Activated CD4-positive, alpha-beta T cell treated with anti-CD3 and anti-CD28 coated beads, Interleukin-2, Interleukin-4, amounts not matched to agents 100 ng/mL and 50 ng/mL, durations not matched to agents 16 hours and 8 hours (primary cell): Measurements from ENCODE around the gene OXCT2.
A peak's percentile ranks its signal among the peaks of the same experiment; 100 is the strongest.
"Not testable (repeated sequence)": the region's sequence is repeated elsewhere in the genome, so short reads cannot be mapped to it uniquely, and the experiment has no call there.

ENCODE experiments used
- DNase-seq: peaks from one replicate; pipeline ENCODE4 v3.0.0-alpha.2; 2020; ENCODE audit warnings: low spot score

The OXCT2 gene

DNA sequence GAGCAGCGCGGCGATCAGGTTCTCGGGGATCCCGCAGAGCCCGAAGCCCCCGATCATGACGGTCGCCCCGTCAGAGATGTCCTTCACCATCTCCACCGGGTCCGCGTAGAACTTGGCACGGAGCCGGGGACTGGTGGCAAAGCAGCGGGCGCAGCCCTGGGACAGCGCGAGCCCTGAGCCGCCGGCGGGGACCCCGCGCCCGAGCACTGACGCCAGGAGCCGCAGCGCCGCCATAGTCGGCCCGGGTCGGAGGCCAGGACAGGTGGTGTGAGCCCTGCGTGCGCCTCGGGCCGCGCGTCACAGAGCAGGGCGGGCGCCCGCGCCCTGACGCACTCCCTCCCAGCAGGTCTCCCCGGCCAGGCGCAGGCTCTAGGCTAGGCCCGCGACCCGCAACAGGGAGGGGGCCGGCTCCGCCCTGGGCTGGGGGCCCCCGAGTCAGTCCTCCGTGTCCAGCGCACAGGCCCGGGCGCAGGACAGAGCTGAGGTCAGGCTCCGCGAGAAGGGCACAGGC, at the start of gene OXCT2:
OXCT2 (minus strand) TSS at position 327 of the 511 bp plus-strand sequence; CDS start at position 234, 93 bp downstream.
- DNase-seq, result not testable (repeated sequence)

DNA sequence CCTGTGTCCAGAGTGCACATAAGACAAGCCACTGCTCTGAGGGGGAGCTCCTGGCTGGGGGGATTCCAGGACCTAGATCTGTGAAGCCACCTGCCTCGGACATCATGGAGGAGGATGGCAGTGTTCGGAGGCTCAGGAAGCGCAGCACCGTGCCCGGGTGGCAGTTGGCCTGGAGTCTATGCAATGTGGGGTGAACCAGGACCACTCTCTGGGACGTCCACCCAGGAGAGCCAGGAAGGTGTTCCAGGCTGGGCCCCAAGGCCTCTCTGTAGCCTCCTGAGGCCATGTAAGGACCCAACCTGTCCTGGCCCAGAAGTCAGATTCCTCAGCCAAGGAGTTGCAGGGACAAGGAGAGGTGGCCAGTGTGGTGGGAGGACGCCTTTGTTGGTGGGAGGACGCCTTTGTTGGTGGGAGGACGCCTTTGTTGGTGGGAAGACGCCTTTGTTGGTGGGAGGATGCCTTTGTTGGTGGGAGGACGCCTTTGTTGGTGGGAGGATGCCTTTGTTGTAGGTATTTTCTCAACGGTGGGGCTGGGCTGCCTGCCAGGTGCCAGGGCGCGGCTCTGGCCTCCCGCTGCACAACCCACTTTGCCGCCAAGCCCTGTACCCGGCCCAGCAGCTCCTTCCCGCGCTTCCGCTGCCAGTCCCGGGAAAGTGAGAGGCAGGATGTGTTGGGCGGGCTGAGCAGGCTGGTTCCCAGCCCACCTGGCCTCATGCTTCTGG, 48.1 kb upstream of the OXCT2 start:
- DNase-seq, result no peak

DNA sequence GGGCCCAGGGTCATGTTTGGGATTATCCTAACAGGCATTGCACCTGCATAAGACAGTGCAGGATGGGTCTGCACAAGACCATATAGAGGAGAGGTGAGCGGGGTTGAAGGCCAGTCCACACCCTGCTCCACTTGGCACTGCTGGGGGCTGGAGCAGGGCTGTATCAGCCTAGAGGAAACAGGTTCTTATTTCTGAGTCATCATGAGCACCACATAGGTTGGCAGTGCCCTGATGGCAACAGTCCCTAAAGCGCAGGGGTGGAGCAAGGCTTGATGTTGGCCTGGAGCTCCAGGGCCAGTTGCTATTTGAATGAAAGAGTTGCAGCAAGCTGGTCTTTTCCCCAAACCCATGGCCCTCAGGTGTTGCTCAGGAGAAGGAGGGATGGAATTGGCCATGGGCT, 47.3 kb upstream of the OXCT2 start:
- no peak for DNase-seq

DNA sequence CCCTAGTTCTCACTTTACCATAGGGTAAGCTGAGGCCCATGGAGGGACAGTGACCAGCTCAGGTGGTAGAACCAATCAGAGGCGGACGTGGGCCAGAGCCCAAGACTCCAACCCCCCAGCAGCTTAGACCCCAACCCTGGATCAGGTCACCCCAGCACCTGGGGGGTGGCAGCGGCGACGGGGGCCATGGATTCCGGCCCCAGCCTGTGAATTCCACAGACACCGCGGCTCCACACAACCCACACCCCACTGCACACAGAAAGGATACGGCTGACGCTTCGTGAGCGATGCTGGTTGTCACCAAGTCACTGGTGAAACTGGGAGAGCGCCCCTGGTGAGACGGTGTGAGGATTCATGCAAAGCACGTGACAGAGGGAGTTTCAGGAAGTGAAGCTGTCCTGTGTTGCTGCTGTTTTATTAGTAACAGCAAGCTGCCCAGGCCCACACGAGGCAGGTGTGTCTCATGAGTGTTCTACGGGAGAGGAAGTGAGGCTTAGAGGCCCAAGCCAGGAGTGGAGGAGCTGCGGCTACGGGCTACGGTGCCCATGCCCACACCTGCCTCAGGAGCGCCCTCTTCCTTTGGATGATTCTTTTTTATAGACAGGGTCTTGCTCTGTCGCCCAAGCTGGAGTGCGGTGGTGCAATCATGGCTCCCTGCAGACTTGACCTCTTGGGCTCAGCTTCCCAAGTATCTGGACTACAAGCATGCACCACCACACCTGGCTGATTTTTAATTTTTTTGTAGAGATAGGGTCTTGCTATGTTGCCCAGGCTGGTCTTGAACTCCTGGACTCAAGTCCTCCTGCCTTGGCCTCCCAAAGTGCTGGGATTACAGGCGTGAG, 46.2 kb upstream of the OXCT2 start:
- peak; percentile 51 for DNase-seq

DNA sequence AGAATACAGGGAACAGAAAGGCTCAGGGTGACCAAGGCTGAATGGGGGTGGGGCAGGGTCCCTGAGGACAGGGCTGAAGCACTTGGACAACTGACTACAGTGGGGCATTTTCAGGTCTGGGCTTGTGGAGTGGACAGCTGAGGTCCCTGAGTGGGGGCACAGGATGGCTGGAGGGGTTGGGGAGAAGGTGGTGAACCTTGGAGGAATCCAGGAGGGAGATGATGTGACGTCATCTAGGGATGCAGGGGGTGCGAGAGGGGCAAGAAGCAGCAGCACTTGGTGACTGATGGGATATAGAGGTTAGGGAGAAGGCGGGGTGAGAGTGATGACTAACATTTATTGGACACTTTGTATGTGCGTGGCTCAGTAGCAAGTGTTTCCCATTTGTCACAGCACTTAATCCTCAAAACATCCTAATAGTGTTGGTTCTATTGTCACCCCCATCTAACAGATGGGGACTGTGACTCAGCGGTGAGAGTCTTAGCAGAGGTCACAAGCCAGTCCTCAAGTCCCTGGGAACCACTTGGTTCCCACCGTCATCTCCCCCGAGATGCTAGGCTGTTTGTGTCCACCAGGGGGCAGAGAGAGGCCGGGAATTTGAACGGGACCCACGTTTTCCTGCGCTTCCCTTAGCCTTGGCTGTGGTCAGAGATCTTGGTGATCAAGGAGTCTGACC, 45.4 kb upstream of the OXCT2 start:
- DNase-seq, result peak; percentile 56

DNA sequence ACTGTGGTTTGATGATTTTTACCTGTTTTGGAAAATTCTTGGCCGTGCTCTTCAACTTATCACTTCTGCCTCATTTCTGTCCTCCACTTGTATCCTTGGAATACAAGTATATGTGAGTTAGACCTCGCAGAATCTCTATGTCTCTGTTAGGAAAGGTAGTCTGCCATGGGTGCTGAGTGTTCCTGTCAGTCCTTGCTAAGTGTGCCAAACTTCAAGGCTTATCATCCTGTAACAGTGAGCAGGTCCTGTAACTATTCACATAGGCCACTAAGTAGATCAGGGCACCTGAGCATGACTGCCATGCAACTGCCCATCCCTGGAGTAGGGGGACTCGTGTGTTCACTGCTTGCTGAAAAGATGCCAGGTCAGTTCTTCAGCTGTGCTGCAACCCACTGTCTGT, 41.8 kb upstream of the OXCT2 start:
- DNase-seq, result no peak

DNA sequence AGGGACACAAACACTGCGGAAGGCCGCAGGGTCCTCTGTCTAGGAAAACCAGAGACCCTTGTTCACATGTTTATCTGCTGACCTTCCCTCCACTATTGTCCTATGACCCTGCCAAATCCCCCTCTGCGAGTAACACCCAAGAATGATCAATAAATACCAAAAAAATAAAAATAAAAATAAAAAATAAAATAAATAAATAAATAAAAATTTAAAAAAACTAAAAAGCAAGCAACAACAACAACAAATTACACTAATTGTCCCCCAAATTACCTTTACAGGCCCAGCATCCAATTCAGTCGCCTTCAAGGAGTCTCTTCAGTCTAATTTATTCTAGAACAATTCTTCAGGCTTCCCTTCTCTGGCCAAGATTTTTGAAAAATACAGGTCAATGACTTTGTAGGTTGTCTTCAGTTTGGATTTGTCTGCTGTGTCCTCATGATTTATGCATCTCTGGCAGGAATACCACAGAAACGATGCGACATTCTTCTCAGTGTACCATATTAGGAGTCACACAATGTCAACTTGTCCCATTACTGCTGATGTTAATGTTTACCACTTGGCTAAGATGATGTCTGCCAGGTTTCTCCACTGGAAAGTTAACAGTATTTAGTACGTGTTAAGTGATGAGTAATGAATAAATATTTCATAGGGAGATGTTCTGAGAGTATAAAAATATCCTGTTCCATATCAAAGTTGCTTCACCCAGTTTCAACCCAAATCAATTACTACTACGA, 37.8 kb upstream of the OXCT2 start:
- DNase-seq, result no peak

DNA sequence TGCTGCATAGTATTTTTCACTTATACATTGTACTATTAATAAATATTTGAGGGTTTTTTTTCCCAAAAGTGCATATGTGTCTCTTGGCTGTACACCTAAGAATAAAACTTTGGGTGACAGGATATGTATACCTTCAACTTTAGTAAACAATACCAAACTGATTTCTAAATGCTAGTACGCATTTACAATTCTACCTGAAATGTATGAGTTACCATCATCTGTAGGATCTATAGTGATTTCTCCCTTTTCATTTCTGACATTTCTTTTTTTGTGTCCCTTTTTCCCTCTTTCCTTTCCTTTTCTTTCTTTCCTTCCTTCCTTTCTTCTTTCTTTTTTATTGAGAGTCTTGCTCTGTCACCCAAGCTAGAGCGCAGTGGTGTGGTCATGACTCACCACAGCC, 34.2 kb upstream of the OXCT2 start:
- DNase-seq, result no peak

DNA sequence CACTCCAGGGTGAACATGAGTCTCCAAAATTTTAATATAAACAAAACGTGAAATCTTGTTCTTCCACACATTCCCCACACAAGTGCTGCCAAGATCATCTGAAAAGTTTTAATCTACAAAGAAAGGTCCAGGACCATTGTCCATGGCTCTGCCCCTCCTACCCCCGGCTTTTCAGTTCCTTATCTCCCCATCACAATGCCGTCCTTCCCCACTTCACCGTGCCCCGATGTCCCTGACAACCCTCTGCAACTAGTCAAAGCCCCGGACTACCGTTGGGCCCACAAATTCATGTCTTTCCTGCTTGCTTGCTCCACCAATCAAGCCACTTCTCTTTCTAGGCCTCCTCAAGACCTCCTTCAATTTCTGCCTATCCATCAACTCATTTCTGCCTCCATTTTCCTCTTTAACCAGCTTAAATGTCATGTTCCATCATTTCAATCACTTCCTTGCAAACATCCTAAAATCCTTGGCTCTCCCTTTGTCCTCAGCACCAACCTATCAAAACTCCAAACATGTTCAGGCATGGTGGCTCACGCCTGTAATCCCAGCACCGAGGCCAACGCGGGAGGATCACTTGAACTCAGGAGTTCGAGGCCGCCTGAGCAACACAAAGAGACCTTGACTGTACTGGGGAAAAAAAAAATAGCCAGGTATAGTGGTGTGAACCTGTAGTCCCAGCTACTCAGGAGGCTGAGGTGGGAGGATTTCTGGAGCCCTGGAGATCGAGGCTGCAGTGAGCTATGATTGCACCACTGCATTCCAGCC, 31.5 kb upstream of the OXCT2 start:
- no peak for DNase-seq

DNA sequence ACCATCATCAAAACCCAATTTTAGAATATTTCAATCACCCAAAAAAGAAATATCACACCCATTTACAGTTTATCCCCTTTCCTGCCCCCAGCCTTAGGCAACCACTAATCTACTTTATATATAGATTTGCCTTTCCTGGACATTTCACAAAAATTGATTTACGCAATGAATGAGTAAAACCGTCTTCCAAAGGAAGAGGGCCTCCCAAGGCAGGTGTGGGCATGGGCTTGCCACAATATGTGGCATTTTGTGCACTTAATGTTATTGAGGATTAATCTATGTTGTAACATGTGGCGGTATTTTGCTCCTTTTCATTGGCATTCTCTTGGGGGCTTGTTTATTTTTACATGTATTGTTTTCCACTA, 29.3 kb upstream of the OXCT2 start:
- no peak for DNase-seq

DNA sequence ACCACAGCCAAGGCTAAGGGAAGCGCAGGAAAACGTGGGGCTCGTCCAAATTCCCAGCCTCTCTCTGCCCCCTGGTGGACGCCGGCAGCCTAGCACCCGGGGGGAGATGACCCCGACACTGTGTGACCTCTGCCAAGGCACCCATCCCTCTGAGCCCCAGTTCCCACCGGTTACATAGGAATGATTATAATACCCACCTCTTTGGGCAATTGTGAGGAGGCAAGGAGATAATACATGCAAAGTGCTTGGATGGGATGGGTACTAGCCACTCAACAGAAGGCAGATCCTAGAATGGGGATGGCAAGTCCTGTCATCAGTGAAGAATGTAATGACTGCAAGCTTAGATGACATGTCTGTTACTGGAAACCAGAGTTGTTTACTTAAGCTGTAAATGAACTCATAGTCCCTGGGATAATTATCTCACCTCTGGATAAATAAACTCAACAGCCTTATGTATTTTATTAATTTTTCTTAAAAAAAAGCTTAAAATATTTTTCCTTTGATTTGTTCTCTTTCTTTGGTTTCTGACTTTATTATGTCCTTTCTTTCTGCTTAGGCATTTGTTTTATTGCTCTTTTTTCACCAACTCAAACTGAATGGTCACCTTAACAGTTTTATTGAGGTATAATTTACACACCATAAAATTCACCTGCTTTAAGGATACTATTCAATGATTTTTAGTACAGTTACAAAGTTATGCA, 28.8 kb upstream of the OXCT2 start:
- peak; percentile 68 for DNase-seq

DNA sequence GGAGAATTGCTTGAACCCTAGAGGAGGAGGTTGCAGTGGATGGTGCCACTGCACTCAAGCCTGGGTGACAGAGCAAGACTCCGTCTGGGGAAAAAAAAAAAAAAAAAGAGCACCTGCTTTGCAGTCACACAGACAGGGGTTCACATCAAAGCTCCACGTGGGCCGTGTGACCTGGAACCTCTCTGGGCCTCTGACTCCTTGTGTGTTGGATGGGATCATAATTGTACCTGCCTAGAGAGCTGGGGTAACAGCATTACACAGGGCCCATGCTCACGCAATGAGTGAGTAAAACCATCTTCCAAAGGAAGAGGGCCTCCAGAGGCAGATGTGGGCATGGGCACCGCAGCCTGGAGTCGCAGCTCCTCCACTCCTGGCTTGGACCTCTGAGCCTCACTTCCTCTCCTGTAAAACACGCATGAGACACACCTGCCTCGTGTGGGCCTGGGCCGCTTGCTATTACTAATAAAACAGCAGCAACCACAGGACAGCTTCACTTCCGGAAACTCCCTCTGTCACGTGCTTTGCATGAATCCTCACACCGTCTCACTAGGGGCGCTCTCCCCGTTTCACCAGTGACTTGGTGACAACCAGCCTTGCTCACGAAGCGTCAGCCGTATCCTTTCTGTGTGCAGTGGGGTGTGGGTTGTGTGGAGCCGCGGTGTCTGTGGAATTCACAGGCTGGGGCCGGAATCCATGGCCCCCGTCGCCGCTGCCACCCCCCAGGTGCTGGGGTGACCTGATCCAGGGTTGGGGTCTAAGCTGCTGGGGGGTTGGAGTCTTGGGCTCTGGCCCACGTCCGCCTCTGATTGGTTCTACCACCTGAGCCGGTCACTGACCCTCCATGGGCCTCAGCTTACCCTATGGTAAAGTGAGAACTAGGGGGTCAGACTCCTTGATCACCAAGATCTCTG, 28.0 kb upstream of the OXCT2 start:
- DNase-seq, result peak; percentile 91

DNA sequence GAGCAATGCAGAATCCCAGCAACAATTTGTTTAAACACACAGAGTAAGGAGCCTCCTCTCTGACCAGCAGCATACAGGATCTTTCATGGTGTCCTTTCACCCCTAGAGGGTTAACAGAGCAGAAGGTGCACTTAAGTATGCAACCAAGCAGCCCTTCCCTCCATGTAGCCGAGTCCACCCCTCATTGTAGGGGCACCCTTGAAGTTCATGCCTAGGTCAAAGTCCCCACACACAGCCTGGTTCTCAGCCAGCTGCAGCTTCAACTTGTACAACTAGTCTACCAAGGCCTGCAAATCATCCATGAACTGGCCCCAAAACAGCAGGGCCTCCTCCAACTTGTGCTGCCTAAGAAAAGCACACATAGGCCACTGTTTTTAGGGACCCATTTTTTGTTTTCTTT, 24.5 kb upstream of the OXCT2 start:
- no peak for DNase-seq

DNA sequence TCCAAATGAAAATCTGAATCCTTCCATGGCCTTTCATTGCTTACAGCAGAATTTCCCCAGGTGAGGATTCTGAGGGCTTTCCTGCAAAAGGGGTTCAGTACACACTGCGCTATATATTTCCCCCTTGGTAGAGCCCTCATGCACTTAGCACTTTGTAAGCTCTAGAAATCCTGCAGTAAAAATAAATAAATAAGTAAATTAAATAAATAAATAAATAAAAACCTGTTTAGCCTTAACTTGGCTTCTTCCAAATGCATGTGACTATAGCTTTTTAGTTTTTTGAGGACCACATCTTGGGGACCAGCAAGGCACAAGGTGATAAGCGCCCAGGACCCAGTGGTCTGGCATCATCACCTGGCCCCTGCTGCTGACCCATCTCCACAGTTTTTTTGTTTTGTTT, 20.7 kb upstream of the OXCT2 start:
- no peak for DNase-seq

DNA sequence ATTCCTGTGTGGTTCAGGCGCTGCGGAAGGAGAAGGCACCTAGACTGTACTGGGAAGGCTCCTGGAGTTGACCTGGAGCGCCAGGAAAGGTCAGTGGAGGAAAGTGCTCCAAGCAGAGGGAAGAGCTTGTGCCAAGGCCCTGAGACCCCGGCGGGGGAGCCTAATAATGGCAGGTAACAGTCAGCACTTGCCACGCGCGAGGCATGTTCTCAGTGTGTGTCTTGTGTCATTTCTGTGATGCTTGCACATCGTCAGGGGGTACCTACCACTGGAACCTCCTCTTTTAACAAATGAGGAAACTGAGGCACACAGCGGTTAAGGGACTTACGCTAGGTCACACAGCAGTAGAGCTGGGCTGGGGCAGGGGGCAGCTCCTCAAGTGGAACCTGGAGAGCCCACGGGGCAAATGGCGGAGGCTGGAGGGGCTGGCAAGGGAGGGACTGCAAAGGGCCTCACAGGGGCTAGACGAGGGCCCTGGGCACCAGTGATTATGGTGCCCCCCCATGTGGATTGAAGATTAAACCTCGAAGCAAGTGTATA, 18.5 kb upstream of the OXCT2 start:
- DNase-seq, result no peak

DNA sequence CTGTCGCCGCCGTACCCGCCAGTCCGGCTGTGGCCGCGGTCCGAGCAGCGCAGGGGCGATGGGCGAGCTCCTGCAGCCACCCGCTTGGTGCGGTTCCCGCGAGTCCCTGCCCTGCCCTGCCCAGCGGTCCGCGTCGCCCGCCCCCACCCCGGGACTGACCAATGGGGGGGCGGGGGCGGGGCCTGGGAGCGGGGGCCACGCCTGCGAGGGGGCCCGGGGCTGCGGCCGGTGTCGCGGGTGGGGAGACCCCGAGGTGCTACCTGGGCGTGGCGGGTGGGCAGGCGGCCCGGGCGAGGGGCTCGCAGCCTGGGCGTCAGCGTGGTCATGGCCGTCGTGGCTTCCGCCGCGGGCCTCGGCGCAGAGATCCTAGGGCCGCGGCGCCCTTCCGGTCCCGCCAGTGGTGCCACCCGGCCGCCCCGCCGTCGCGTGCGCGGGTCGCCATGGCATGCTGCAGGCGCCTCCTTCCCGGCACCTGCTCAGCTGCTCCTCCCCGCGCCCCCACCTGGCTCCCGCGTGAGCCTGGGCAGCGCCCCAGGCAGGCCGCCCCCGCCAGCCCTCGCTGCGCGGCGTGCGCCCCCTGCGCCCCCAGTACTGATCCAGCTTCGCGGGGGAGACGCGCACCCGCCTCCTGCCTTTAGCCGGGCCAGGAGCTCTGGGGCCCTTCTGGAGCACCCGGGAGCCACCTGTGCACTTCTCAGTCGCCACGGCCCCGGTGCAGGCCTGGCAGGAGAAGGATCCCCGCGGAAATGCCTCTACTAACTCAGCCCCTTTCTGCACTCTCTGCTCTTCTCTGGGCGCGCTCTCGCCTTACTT, 17.8 kb upstream of the OXCT2 start, which contains the start of gene BMP8B:
BMP8B (minus strand) TSS at position 108 of the 813 bp plus-strand sequence. CDS start 380 bp downstream, outside the sequence.
- DNase-seq, result peak; percentile 30

DNA sequence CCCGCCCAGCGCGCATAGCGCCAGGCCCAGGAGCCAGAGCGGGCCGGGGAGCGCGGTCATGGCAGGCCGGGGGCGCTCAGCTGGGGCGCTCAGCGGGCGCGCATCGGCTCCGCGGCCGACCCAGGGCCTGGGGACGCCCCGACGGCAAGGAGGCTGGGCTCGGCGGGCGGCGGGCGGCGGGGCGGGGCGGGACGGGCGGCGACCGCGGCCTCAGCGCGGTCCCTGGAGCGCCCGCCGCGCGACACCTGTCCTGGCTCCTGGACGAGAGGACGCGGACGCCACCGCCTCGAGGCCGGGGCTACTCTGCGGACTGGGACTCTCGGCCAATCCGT, 17.2 kb upstream of the OXCT2 start:
- DNase-seq, result no peak

DNA sequence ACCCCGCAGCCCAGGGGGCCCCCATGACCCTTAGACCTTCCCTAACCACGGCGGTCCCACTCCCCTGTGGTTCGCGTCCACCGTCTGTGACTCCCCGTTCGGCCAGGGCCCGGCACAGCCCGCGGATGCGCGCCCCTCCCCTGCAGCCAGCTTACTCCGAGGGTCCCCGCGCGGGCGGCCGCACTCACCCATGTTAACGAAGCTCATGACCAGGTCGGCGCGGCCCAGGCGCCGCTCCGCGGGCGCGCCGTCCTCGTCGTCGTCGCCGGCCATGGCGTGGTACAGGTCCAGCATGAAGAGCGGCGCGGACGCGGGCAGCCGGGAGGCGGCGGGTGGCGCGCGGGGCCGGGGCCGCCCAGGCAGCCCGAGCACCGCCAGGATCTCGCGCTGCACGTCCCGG, 16.8 kb upstream of the OXCT2 start:
- not testable (repeated sequence) for DNase-seq
